NCI-H2107 (cell line): ENCODE measurements around the gene CACNG3.

ENCODE experiments used
- DNase-seq: peaks from one replicate; lab custom pipeline; 2025; lab: John Stamatoyannopoulos, UW

CACNG3 gene

GRCh38 chr16:24396350-24397271 is 140.5 kb downstream of the CACNG3 start:
- no peak for DNase-seq

- DNase-seq = no peak
Observed at GRCh38 chr16:24409045-24409444, 152.9 kb downstream of the CACNG3 start.
